Ascending aorta (tissue), 2 donors: ENCODE measurements around the gene SNX25. TPM values are rescaled to one million over a fixed set of nuclear protein-coding genes. Genes with fewer than 3 reads are reported as not detected.
"Not testable (repeated sequence)": the region's sequence is repeated elsewhere in the genome, so short reads cannot be mapped to it uniquely, and the experiment has no call there.

Experiments used
- DNase-seq, 2 donors: peaks; one replicate each; pipeline ENCODE4 v3.0.0-alpha.2; 2019; ENCODE audit warnings: low spot score in 2 of 2
- H3K27ac ChIP-seq, 2 donors: fragments of 200-600 bp; sonication (generic); one replicate each; pipeline ENCODE4 v1.5.1; 2016 to 2017; ENCODE audit warnings: mild to moderate bottlenecking in 1 of 2
- H3K27me3 ChIP-seq: fragments of 200-600 bp; sonication (generic); one replicate; pipeline ENCODE4 v1.5.1; 2017
- H3K36me3 ChIP-seq, 2 donors: fragments of 200-600 bp; sonication (generic); one replicate each; pipeline ENCODE4 v1.5.1; 2016
- H3K4me1 ChIP-seq, 2 donors: fragments of 200-600 bp; sonication (generic); one replicate each; pipeline ENCODE4 v1.5.1; 2016 to 2017; ENCODE audit warnings: mild to moderate bottlenecking in 1 of 2
- H3K4me3 ChIP-seq, 2 donors: fragments of 200-600 bp; sonication (generic); one replicate each; pipeline ENCODE4 v1.5.1; 2016 to 2017; ENCODE audit warnings: mild to moderate bottlenecking in 1 of 2
- H3K9me3 ChIP-seq, 2 donors: fragments of 200-600 bp; sonication (generic); one replicate each; pipeline ENCODE4 v1.5.1; 2016
- CTCF ChIP-seq, 3 experiments: fragments of 200-600 bp in 2 of 3; fragments of 450-650 bp in 1 of 3; sonication (generic) in 2 of 3; IDR thresholded peaks; one replicate each; pipeline ENCODE4 v1.5.1; 2016 to 2019; ENCODE audit warnings: antibody characterized with exemption in 3 of 3, mild to moderate bottlenecking in 1 of 3, moderate library complexity in 1 of 3
- intact Hi-C: fragments of 100-400 bp; cut with DNase I; formaldehyde crosslinking; loops from one replicate; pipeline ENCODE4 v1.15.1; 2023
- total RNA-seq: library from RNA; depleted of rRNA; stranded (reverse); fragments of >200 nt; gene quantifications from one replicate; pipeline ENCODE4 v1.1.0, GENCODE V29; 2016

The SNX25 gene
- total RNA-seq, 1 donor from 2014 or later, result 18.7 TPM

DNA sequence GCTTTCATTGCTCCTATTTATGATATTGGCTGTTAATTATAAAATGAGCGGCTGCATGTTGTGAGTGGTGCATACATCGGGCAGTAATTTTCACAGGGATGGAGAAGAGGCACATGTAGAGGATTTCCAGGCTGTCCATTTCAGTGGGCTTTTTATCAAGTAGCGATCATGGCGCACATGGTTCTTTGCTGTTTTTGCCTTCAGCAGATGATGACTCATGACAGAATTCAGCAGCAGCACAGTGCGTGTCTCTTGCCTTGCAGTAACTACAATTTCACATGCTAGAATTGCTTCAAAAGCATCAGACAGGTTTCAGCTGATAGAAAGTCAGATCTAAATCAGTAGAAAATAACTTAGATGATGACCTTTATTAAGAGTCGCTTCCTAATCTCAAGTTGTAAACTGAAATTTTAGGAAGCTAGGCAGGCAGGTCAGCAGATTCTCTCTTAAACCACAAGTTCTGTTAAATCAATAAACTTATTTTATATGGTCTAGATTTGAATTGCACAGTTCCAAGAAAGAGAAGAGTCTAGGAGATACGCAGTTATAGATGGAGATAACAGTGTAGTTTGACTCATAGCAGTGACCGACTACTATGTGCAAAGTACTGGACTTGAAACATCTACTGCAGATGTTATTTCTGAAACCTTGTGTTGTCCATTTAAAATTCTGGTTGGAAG, 150.5 kb downstream of the SNX25 start:
- Histone ChIP-seq H3K27me3 (no peaks in the 10 kb centered on the region), H3K27ac (peak overlapping the region; percentile 84 to 90), H3K4me3 (no peak overlapping the region), H3K9me3 (no peaks in the 10 kb centered on the region), H3K4me1 (peaks cover 7 to 54% of the 10 kb centered on the region in 2 donors), H3K36me3 (peaks cover 2% of the 10 kb centered on the region in 2 donors)
- peak in 1 of 2 donors; percentile 66 for DNase-seq
- TF ChIP-seq CTCF (IDR thresholded peaks at IDR 0.05), result no peak
- intact Hi-C loops, result loop anchor here (2.0 to 5.0 kb wide), 3 partner anchors 15 to 148 kb away; partner anchors contain the start of gene LRP2BP

GRCh38 chr4:185361872-185362271, 152.5 kb downstream of the SNX25 start:
- no peak for TF ChIP-seq CTCF (IDR thresholded peaks at IDR 0.05)
- Histone ChIP-seq H3K4me3 (no peak overlapping the region), H3K27me3 (no peaks in the 10 kb centered on the region), H3K27ac (peak overlapping the region; percentile 66 to 84), H3K4me1 (peaks cover 7 to 53% of the 10 kb centered on the region in 2 donors), H3K36me3 (no peaks in the 10 kb centered on the region), H3K9me3 (no peaks in the 10 kb centered on the region)
- DNase-seq, result peak in 1 of 2 donors; percentile 33
- intact Hi-C loops, result no loop called here

GRCh38 chr4:185362570-185362969, 153.2 kb downstream of the SNX25 start:
- H3K9me3 ChIP-seq, intact Hi-C loops, DNase-seq, H3K4me3 ChIP-seq, H3K36me3 ChIP-seq, H3K27me3 ChIP-seq: not testable (repeated sequence)
- H3K4me1 ChIP-seq, result peaks cover 7 to 50% of the 10 kb centered on the region in 2 donors
- peak overlapping the region; percentile 66 to 84 for H3K27ac ChIP-seq

- no peaks in the 10 kb centered on the region for H3K9me3 ChIP-seq
- TF ChIP-seq CTCF (IDR thresholded peaks at IDR 0.05), result no peak
- no peaks in the 10 kb centered on the region for H3K27me3 ChIP-seq
- H3K36me3 ChIP-seq, result no peaks in the 10 kb centered on the region
- intact Hi-C loops, result no loop called here
- H3K27ac ChIP-seq, result peak overlapping the region; percentile 59 to 84
- H3K4me3 ChIP-seq, result no peak overlapping the region
- no peak for DNase-seq
- peaks cover 7 to 46% of the 10 kb centered on the region in 2 donors for H3K4me1 ChIP-seq
These were observed 153.9 kb downstream of the SNX25 start for GRCh38 chr4:185363251-185363650.

GRCh38 chr4:185364886-185365285, 155.5 kb downstream of the SNX25 start:
- no peaks in the 10 kb centered on the region for H3K9me3 ChIP-seq
- H3K4me3 ChIP-seq, result no peak overlapping the region
- no peaks in the 10 kb centered on the region for H3K27me3 ChIP-seq
- peaks cover 3 to 37% of the 10 kb centered on the region in 2 donors for H3K4me1 ChIP-seq
- intact Hi-C loops, result no loop called here
- no peaks in the 10 kb centered on the region for H3K36me3 ChIP-seq
- no peak overlapping the region for H3K27ac ChIP-seq
- no peak for TF ChIP-seq CTCF (IDR thresholded peaks at IDR 0.05)
- peak in 1 of 2 donors; percentile 40 for DNase-seq

- Histone ChIP-seq H3K9me3 (no peaks in the 10 kb centered on the region), H3K4me3 (no peak overlapping the region), H3K27ac (no peak overlapping the region), H3K36me3 (peaks cover 5 to 30% of the 10 kb centered on the region in 2 donors), H3K4me1 (no peaks in the 10 kb centered on the region), H3K27me3 (no peaks in the 10 kb centered on the region)
- intact Hi-C loops, result no loop called here
- DNase-seq, result no peak
- no peak for TF ChIP-seq CTCF (IDR thresholded peaks at IDR 0.05)
These were observed 160.3 kb downstream of the SNX25 start for GRCh38 chr4:185369731-185370130.
